Skeletal muscle tissue (tissue), 4 donors: ENCODE data around the gene FAM43A. TPM values are rescaled to one million over a fixed set of nuclear protein-coding genes. Genes with fewer than 3 reads are reported as not detected.

ENCODE experiments used
- H3K27ac ChIP-seq: one replicate; pipeline ENCODE4 v1.7.0; 2013; ENCODE audit warnings: mild to moderate bottlenecking, low read depth, low read length, inconsistent platforms
- H3K27me3 ChIP-seq, 3 donors: one replicate each; pipeline ENCODE4 v1.7.0; 2013; ENCODE audit warnings: low read length in 3 of 3; ENCODE audit not compliant: control insufficient read depth in 3 of 3, insufficient read depth in 3 of 3
- H3K36me3 ChIP-seq, 3 donors: one replicate each; pipeline ENCODE4 v1.7.0; 2013; ENCODE audit warnings: low read length in 3 of 3; ENCODE audit not compliant: control insufficient read depth in 3 of 3, insufficient read depth in 3 of 3
- H3K4me1 ChIP-seq, 3 donors: one replicate each; pipeline ENCODE4 v1.7.0; 2013; ENCODE audit warnings: low read length in 3 of 3, mild to moderate bottlenecking in 3 of 3; ENCODE audit not compliant: control insufficient read depth in 3 of 3, insufficient read depth in 3 of 3
- H3K4me3 ChIP-seq, 3 donors: one replicate each; pipeline ENCODE4 v1.7.0; 2013; ENCODE audit warnings: low read length in 3 of 3
- H3K9ac ChIP-seq, 3 donors: one replicate each; pipeline ENCODE4 v1.7.0; 2013; ENCODE audit warnings: low read length in 3 of 3, mild to moderate bottlenecking in 3 of 3, moderate library complexity in 2 of 3, low read depth in 1 of 3
- H3K9me3 ChIP-seq, 3 donors: one replicate each; pipeline ENCODE4 v1.7.0; 2013; ENCODE audit warnings: low read length in 3 of 3; ENCODE audit not compliant: control insufficient read depth in 3 of 3
- total RNA-seq: library from RNA; depleted of rRNA; stranded (reverse); fragments of >200 nt; gene quantifications from one replicate; pipeline ENCODE4 v1.2.3, GENCODE V29; 2014
- donor health status: Osteomylitis.

The FAM43A gene
- total RNA-seq, 1 donor from 2014 or later, result 15.7 TPM

GRCh38 chr3:194715022-194715800 is 29.5 kb downstream of the FAM43A start:
- Histone ChIP-seq H3K9me3 (no peaks in the 10 kb centered on the region), H3K4me1 (peaks cover 4 to 9% (median 7%) of the 10 kb centered on the region in 3 donors), H3K4me3 (no peak overlapping the region), H3K27ac (no peak overlapping the region), H3K27me3 (no peaks in the 10 kb centered on the region), H3K9ac (no peak overlapping the region), H3K36me3 (no peaks in the 10 kb centered on the region)

- Histone ChIP-seq H3K36me3 (no peaks in the 10 kb centered on the region), H3K9me3 (no peaks in the 10 kb centered on the region), H3K4me3 (no peak overlapping the region), H3K27me3 (no peaks in the 10 kb centered on the region), H3K4me1 (no peaks in the 10 kb centered on the region), H3K27ac (no peak overlapping the region), H3K9ac (no peak overlapping the region)
Measured at GRCh38 chr3:194718079-194718478, 32.4 kb downstream of the FAM43A start.

- Histone ChIP-seq H3K27me3 (no peaks in the 10 kb centered on the region), H3K4me3 (no peak overlapping the region), H3K27ac (no peak overlapping the region), H3K9ac (no peak overlapping the region), H3K4me1 (no peaks in the 10 kb centered on the region), H3K36me3 (no peaks in the 10 kb centered on the region), H3K9me3 (no peaks in the 10 kb centered on the region)
Measured at GRCh38 chr3:194720048-194720447, 34.4 kb downstream of the FAM43A start.

DNA sequence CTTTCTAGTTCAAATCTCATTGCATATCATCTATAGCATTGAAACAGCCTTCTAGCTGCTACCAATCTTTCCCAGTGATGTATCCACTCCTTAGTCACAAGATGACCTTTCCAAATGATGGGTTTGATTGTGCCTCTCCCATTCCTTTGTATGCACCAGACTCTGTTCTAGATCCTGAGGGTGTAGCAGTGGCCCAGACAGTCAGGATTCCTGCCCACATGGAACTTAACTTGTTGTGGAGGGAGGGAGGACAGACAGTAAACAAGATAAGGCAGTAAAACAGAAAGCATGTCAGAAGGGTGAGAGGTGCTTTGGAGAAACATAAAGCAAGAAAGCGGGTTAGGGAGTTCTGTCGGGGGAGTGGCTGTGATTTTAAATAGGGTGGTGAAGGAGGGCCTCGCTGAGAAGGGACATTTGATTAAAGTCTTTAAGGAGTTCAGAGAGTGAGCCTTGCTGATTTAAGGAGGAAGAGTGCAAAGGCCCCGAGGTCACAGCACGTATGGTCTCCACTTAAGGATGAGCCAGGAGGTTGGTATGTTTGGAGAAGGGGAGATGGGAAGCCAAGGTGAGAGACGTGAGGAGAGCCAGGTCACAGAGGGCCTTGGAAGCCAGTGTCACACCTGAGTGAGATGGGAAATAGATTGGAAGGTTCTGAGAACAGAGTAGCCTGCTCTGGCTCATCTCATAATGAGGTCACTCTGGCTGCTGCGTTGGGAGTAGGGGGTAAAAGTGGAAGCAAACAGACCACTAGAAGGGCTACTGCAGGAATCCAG is 38.3 kb downstream of the FAM43A start:
- Histone ChIP-seq H3K9me3 (no peaks in the 10 kb centered on the region), H3K4me3 (no peak overlapping the region), H3K36me3 (no peaks in the 10 kb centered on the region), H3K27ac (no peak overlapping the region), H3K27me3 (no peaks in the 10 kb centered on the region), H3K4me1 (peaks cover 0 to 3% (median 2%) of the 10 kb centered on the region in 3 donors), H3K9ac (no peak overlapping the region)

DNA sequence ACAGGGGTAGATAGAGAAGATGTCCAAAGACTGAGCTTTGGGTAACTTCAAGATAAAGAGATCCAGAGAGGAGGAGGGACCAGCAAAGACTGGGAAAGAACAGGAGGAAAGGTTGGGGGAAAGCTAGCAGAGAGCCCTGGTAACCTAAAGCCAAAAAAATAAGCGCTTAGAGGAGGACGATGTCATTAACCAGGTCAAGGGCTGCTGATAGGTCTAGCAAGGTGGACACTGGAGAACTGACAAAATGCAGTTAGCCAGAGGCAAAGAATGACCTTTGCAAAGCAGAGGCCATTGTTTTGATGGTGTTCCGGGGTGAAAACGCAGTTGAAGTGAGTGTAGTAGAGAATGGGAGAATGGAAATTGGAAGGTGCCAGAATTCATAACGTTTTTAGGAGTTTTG is 39.7 kb downstream of the FAM43A start:
- H3K27ac ChIP-seq, result no peak overlapping the region
- no peaks in the 10 kb centered on the region for H3K9me3 ChIP-seq
- H3K36me3 ChIP-seq, result no peaks in the 10 kb centered on the region
- no peak overlapping the region for H3K4me3 ChIP-seq
- H3K4me1 ChIP-seq, result peaks cover 0 to 4% (median 3%) of the 10 kb centered on the region in 3 donors
- no peak overlapping the region for H3K9ac ChIP-seq
- no peaks in the 10 kb centered on the region for H3K27me3 ChIP-seq

GRCh38 chr3:194727435-194728128 is 41.9 kb downstream of the FAM43A start:
- H3K36me3 ChIP-seq, result no peaks in the 10 kb centered on the region
- no peak overlapping the region for H3K9ac ChIP-seq
- peaks cover 0 to 4% (median 3%) of the 10 kb centered on the region in 3 donors for H3K4me1 ChIP-seq
- no peak overlapping the region for H3K4me3 ChIP-seq
- no peak overlapping the region for H3K27ac ChIP-seq
- no peaks in the 10 kb centered on the region for H3K9me3 ChIP-seq
- peaks cover 0 to 3% (median 0%) of the 10 kb centered on the region in 3 donors for H3K27me3 ChIP-seq

DNA sequence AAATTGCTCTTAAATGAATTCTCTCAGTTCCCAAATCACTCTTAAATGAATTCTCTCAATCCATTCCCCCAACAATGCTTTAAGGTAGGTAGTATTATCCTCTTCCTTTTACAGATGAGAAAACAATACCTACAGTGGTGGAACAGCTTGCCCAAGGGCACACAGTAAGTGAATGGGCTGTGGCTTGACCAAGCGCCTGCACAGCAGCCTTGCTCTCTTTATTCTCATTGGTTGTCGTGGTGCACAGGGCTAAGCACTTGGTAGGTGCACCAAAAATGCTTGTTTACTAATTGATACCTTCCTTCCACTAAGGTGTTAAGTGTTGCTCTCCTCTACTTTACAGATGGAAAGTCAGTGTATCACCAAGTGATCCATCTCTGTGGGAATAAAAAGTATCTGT is 43.3 kb downstream of the FAM43A start:
- Histone ChIP-seq H3K9me3 (no peaks in the 10 kb centered on the region), H3K36me3 (no peaks in the 10 kb centered on the region), H3K9ac (no peak overlapping the region), H3K4me3 (no peak overlapping the region), H3K4me1 (peaks cover 0 to 4% (median 3%) of the 10 kb centered on the region in 3 donors), H3K27me3 (peaks cover 0 to 3% (median 0%) of the 10 kb centered on the region in 3 donors), H3K27ac (no peak overlapping the region)

DNA sequence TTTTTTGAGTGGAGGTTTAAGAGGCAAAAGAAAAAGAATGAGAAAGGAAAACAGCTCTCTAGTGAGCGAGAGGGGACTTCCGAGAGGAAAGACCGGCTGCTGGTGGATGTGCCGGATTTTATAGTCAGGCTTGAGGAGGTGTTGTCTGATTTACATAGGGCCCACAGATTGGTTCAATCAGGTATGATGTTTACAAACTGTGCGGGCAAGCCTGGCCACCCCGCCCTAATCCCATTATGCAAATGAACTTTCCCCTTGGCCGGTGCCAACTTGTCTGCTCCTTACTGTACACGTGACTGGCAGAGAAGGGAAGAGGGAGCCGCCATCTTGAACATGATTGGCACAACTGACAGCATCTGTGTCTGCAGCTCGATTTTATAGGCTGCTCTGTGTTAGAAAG is 44.7 kb downstream of the FAM43A start:
- H3K4me3 ChIP-seq, result no peak overlapping the region
- H3K9ac ChIP-seq, result no peak overlapping the region
- H3K27me3 ChIP-seq, result peaks cover 0 to 3% (median 0%) of the 10 kb centered on the region in 3 donors
- peaks cover 0 to 4% (median 3%) of the 10 kb centered on the region in 3 donors for H3K4me1 ChIP-seq
- H3K36me3 ChIP-seq, result no peaks in the 10 kb centered on the region
- H3K9me3 ChIP-seq, result peaks cover 0 to 4% (median 0%) of the 10 kb centered on the region in 3 donors
- no peak overlapping the region for H3K27ac ChIP-seq

DNA sequence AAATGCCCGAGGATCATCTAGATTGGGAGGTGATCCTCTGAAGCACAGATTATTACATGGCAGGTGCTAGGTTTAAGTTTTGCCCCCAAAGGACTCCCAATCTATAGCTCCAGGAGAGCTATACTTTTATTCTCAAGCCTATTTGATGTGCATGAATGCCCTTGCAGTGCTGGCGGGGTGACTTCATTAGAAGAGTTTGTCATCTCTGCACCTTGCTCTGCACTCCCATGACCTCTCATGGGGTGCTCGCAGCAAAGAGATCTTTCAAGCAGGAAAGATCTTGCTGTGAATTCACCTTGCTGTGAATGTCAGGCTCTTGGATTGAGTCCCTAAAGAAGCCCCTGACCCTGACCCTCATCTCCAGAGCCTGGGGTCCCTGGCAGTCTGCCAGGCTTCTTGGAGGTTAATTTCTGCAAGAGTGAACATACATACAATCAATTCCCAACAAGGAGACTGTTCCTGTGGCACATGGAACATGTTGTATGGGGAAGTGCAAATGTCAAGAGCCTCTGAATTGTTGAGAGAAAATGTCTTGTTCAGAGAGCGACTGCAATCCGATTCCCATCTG is 45.9 kb downstream of the FAM43A start:
- H3K4me1 ChIP-seq, result peaks cover 0 to 4% (median 3%) of the 10 kb centered on the region in 3 donors
- H3K9me3 ChIP-seq, result peaks cover 0 to 4% (median 0%) of the 10 kb centered on the region in 3 donors
- no peak overlapping the region for H3K4me3 ChIP-seq
- H3K27ac ChIP-seq, result no peak overlapping the region
- H3K36me3 ChIP-seq, result no peaks in the 10 kb centered on the region
- peaks cover 0 to 3% (median 0%) of the 10 kb centered on the region in 3 donors for H3K27me3 ChIP-seq
- H3K9ac ChIP-seq, result no peak overlapping the region
